ENCODE data around the gene ABHD12B. TPM values are rescaled to one million over a fixed set of nuclear protein-coding genes. Genes with fewer than 3 reads are reported as not detected.

The ABHD12B gene
- total and polyA plus RNA-seq, 2 of the 13 experiments (the other 11 are each of a cell fraction or from before 2014, with no cell fraction given), result not detected

GRCh38 chr14:50920482-50921230 lies 48.8 kb downstream of the ABHD12B start (continued):
- TF ChIP-seq, protein P1, sequence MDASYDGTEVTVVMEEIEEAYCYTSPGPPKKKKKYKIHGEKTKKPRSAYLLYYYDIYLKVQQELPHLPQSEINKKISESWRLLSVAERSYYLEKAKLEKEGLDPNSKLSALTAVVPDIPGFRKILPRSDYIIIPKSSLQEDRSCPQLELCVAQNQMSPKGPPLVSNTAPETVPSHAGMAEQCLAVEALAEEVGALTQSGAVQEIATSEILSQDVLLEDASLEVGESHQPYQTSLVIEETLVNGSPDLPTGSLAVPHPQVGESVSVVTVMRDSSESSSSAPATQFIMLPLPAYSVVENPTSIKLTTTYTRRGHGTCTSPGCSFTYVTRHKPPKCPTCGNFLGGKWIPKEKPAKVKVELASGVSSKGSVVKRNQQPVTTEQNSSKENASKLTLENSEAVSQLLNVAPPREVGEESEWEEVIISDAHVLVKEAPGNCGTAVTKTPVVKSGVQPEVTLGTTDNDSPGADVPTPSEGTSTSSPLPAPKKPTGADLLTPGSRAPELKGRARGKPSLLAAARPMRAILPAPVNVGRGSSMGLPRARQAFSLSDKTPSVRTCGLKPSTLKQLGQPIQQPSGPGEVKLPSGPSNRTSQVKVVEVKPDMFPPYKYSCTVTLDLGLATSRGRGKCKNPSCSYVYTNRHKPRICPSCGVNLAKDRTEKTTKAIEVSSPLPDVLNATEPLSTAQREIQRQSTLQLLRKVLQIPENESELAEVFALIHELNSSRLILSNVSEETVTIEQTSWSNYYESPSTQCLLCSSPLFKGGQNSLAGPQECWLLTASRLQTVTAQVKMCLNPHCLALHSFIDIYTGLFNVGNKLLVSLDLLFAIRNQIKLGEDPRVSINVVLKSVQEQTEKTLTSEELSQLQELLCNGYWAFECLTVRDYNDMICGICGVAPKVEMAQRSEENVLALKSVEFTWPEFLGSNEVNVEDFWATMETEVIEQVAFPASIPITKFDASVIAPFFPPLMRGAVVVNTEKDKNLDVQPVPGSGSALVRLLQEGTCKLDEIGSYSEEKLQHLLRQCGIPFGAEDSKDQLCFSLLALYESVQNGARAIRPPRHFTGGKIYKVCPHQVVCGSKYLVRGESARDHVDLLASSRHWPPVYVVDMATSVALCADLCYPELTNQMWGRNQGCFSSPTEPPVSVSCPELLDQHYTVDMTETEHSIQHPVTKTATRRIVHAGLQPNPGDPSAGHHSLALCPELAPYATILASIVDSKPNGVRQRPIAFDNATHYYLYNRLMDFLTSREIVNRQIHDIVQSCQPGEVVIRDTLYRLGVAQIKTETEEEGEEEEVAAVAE (CRISPR knock-in tag; IDR thresholded peaks at IDR 0.05; ENCODE audit: borderline replicate concordance), result no peak
- no peak for TF ChIP-seq SOX6 (IDR thresholded peaks at IDR 0.05)
- peak; percentile 88 for TF ChIP-seq SOX6 (CRISPR knock-in tag; IDR thresholded peaks at IDR 0.05)
- TF ChIP-seq ZNF556 (CRISPR knock-in tag; IDR thresholded peaks at IDR 0.05; ENCODE audit: borderline replicate concordance), result no peak
- TF ChIP-seq ZBTB21 (CRISPR knock-in tag; IDR thresholded peaks at IDR 0.05), result no peak
- no peak for TF ChIP-seq RFX5 (IDR thresholded peaks at IDR 0.05; ENCODE audit: low read depth, low read length)
- TF ChIP-seq SOX13 (IDR thresholded peaks at IDR 0.05), result no peak
- peak in 1 of 2 experiments; percentile 93; a peak in 2 of 4 replicates for TF ChIP-seq SOX13 (CRISPR knock-in tag; conservative IDR thresholded peaks at IDR 0.05 in 1 of 2, IDR thresholded peaks at IDR 0.05 in 1 of 2)
- TF ChIP-seq RXRB (CRISPR knock-in tag; IDR thresholded peaks at IDR 0.05; ENCODE audit: borderline replicate concordance), result peak; percentile 34; the same call in 1 of the 2 replicates
- no peak for TF ChIP-seq KDM1A (CRISPR knock-in tag; IDR thresholded peaks at IDR 0.05)
- TF ChIP-seq GATAD2A (CRISPR knock-in tag; IDR thresholded peaks at IDR 0.05), result peak; percentile 33; the same call in 1 of the 2 replicates
- no peak for TF ChIP-seq ZNF282 (IDR thresholded peaks at IDR 0.05; ENCODE audit: partially characterized antibody)
- TF ChIP-seq U2AF2 (IDR thresholded peaks at IDR 0.05; ENCODE audit: low read depth, low read length), result no peak
- peak; percentile 50; the same call in 1 of the 2 replicates for TF ChIP-seq CEBPB (IDR thresholded peaks at IDR 0.05; ENCODE audit: borderline replicate concordance, low read depth, low read length)
- peak; percentile 24; the same call in 1 of the 2 replicates for TF ChIP-seq NCOR1 (IDR thresholded peaks at IDR 0.05; ENCODE audit: borderline replicate concordance, low read length)
- TF ChIP-seq CENPT (CRISPR knock-in tag; IDR thresholded peaks at IDR 0.05; ENCODE audit: low read depth), result no peak
- TF ChIP-seq NFKB2 (CRISPR knock-in tag; IDR thresholded peaks at IDR 0.05; ENCODE audit: borderline replicate concordance), result no peak
- TF ChIP-seq ZNF224 (CRISPR knock-in tag; IDR thresholded peaks at IDR 0.05), result no peak
- no peak for TF ChIP-seq ATF7 (IDR thresholded peaks at IDR 0.05)
- no peak for TF ChIP-seq ATF7 (CRISPR knock-in tag; IDR thresholded peaks at IDR 0.05)
- peak; percentile 34; the same call in 1 of the 2 replicates for TF ChIP-seq RARA (CRISPR knock-in tag; IDR thresholded peaks at IDR 0.05)
- TF ChIP-seq TEAD3 (CRISPR knock-in tag; optimal IDR thresholded peaks at IDR 0.05; ENCODE audit: borderline replicate concordance), result peak; percentile 80
- 0 out of 2 replicates have a peak, but pooled peaks have one; percentile 31 for TF ChIP-seq TGIF2 (CRISPR knock-in tag; IDR thresholded peaks at IDR 0.05)
- no peak for TF ChIP-seq NPAS2 (CRISPR knock-in tag; IDR thresholded peaks at IDR 0.05; ENCODE audit: borderline replicate concordance)
- TF ChIP-seq CEBPG (CRISPR knock-in tag; IDR thresholded peaks at IDR 0.05), result peak; percentile 72
- peak; percentile 67 for TF ChIP-seq SAP130 (CRISPR knock-in tag; IDR thresholded peaks at IDR 0.05; ENCODE audit: low read depth)
- TF ChIP-seq, protein P2, sequence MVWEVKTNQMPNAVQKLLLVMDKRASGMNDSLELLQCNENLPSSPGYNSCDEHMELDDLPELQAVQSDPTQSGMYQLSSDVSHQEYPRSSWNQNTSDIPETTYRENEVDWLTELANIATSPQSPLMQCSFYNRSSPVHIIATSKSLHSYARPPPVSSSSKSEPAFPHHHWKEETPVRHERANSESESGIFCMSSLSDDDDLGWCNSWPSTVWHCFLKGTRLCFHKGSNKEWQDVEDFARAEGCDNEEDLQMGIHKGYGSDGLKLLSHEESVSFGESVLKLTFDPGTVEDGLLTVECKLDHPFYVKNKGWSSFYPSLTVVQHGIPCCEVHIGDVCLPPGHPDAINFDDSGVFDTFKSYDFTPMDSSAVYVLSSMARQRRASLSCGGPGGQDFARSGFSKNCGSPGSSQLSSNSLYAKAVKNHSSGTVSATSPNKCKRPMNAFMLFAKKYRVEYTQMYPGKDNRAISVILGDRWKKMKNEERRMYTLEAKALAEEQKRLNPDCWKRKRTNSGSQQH (CRISPR knock-in tag; IDR thresholded peaks at IDR 0.05; ENCODE audit: low read depth), result no peak
- TF ChIP-seq ZBTB38 (CRISPR knock-in tag; IDR thresholded peaks at IDR 0.05), result no peak
- TF ChIP-seq PCBP1 (IDR thresholded peaks at IDR 0.05; ENCODE audit: borderline replicate concordance, low read depth, low read length), result no peak
